Panc1 (cell line): ENCODE data around the gene LMAN1L.

Experiments used
- CTCF ChIP-seq: fragments of 450-650 bp; IDR thresholded peaks from 2 replicates; pipeline ENCODE4 v1.5.1; 2017; ENCODE audit warnings: mild to moderate bottlenecking
- POLR2AphosphoS5 ChIP-seq: IDR thresholded peaks from 2 replicates; pipeline ENCODE4 v1.6.1; 2012; ENCODE audit warnings: mild to moderate bottlenecking, low read depth, low read length, moderate library complexity
- SIN3A ChIP-seq: IDR thresholded peaks from 2 replicates; pipeline ENCODE4 v1.6.1; 2012; ENCODE audit warnings: low read depth, mild to moderate bottlenecking, low read length, moderate library complexity, borderline replicate concordance; ENCODE audit not compliant: insufficient read depth

- peak; percentile 87 for TF ChIP-seq CTCF
- no peak for TF ChIP-seq SIN3A
- no peak for TF ChIP-seq POLR2AphosphoS5
Observed at GRCh38 chr15:74787251-74788041, 25.2 kb upstream of the LMAN1L start.
